CD14-positive monocyte (primary cell): ENCODE results near the gene PGM2. TPM values are rescaled to one million over a fixed set of nuclear protein-coding genes. Genes with fewer than 3 reads are reported as not detected.
"Not testable (repeated sequence)": the region's sequence is repeated elsewhere in the genome, so short reads cannot be mapped to it uniquely, and the experiment has no call there.

Experiments
- DNase-seq, 3 donors: peaks; one replicate each; pipeline ENCODE4 v3.0.0-alpha.2; 2011 to 2022
- H2AFZ ChIP-seq: 2 replicates; pipeline ENCODE4 v1.6.0; 2012; ENCODE audit warnings: mild to moderate bottlenecking, low read depth, low read length, inconsistent platforms; ENCODE audit not compliant: insufficient read depth, poor library complexity, severe bottlenecking
- H3K27ac ChIP-seq, 2 donors: 1 replicate in 1 of 2; 2 replicates in 1 of 2; pipeline ENCODE4 v1.5.1; 2012 to 2013; ENCODE audit warnings: low read length in 2 of 2, control low read depth in 1 of 2, inconsistent platforms in 1 of 2, low read depth in 1 of 2, mild to moderate bottlenecking in 1 of 2
- H3K27me3 ChIP-seq, 2 donors: one replicate each; pipeline versions ENCODE4 v1.6.0 to v1.6.1; 2011 to 2013; ENCODE audit warnings: low read length in 2 of 2; ENCODE audit not compliant: control insufficient read depth in 2 of 2, insufficient read depth in 2 of 2
- H3K36me3 ChIP-seq, 2 donors: replicated peaks in 1 of 2; 1 replicate in 1 of 2; 2 replicates in 1 of 2; pipeline versions ENCODE4 v1.5.1 to v1.6.1; 2012 to 2013; ENCODE audit warnings: low read length in 2 of 2, control low read depth in 1 of 2, inconsistent platforms in 1 of 2, mild to moderate bottlenecking in 1 of 2; ENCODE audit not compliant: insufficient read depth in 2 of 2, control insufficient read depth in 1 of 2
- H3K4me1 ChIP-seq, 2 donors: 1 replicate in 1 of 2; 2 replicates in 1 of 2; pipeline versions ENCODE4 v1.5.1 to v1.6.1; 2012 to 2013; ENCODE audit warnings: low read length in 2 of 2, control low read depth in 1 of 2, inconsistent platforms in 1 of 2, mild to moderate bottlenecking in 1 of 2, moderate library complexity in 1 of 2; ENCODE audit not compliant: insufficient read depth in 2 of 2, control insufficient read depth in 1 of 2
- H3K4me2 ChIP-seq: replicated peaks from 2 replicates; pipeline ENCODE3; 2012; ENCODE audit warnings: low read length, moderate library complexity, mild to moderate bottlenecking; ENCODE audit not compliant: poor library complexity, severe bottlenecking; ENCODE audit errors: extremely low read depth
- H3K4me3 ChIP-seq, 3 experiments: fragments of 200-600 bp in 1 of 3; sonication (generic) in 1 of 3; replicated peaks in 1 of 3; 1 replicate in 2 of 3; 2 replicates in 1 of 3; pipeline ENCODE4 v1.5.1; 2011 to 2013; ENCODE audit warnings: low read length in 3 of 3, mild to moderate bottlenecking in 3 of 3, control low read depth in 2 of 3, low read depth in 2 of 3, inconsistent platforms in 1 of 3, moderate library complexity in 1 of 3
- H3K79me2 ChIP-seq: 2 replicates; pipeline ENCODE4 v1.6.0; 2012; ENCODE audit warnings: mild to moderate bottlenecking, control low read depth, inconsistent platforms, low read length, moderate library complexity; ENCODE audit not compliant: insufficient read depth
- H3K9ac ChIP-seq: 2 replicates; pipeline ENCODE4 v1.6.0; 2017; ENCODE audit warnings: low read length, mild to moderate bottlenecking; ENCODE audit not compliant: insufficient read depth, poor library complexity, severe bottlenecking
- H3K9me3 ChIP-seq, 2 donors: replicated peaks in 1 of 2; 1 replicate in 1 of 2; 2 replicates in 1 of 2; pipeline versions ENCODE4 v1.5.1 to v1.6.1; 2012 to 2013; ENCODE audit warnings: low read length in 2 of 2, control low read depth in 1 of 2; ENCODE audit not compliant: control insufficient read depth in 1 of 2, insufficient read depth in 1 of 2
- H4K20me1 ChIP-seq: 2 replicates; pipeline ENCODE4 v1.6.0; 2012; ENCODE audit warnings: mild to moderate bottlenecking, low read length, control low read depth, moderate library complexity; ENCODE audit not compliant: insufficient read depth
- H3K27ac Mint-ChIP-seq, 7 donors: one replicate each; pipeline ENCODE4 v1.8.0; 2020; ENCODE audit warnings: mild to moderate bottlenecking in 7 of 7, mixed read lengths in 7 of 7, moderate library complexity in 6 of 7, inconsistent platforms in 2 of 7
- H3K27me3 Mint-ChIP-seq, 3 donors: one replicate each; pipeline ENCODE4 v1.8.0; 2021 to 2022; ENCODE audit warnings: low read depth in 3 of 3, mild to moderate bottlenecking in 3 of 3, mixed read lengths in 3 of 3, moderate library complexity in 3 of 3, inconsistent platforms in 1 of 3
- H3K36me3 Mint-ChIP-seq, 2 donors: one replicate each; pipeline ENCODE4 v1.8.0; 2020; ENCODE audit warnings: mixed read lengths in 2 of 2, inconsistent platforms in 1 of 2, mild to moderate bottlenecking in 1 of 2
- H3K4me1 Mint-ChIP-seq: one replicate; pipeline ENCODE4 v1.8.0; 2020; ENCODE audit warnings: mild to moderate bottlenecking, mixed read lengths
- H3K4me3 Mint-ChIP-seq, 2 donors: one replicate each; pipeline ENCODE4 v1.8.0; 2020; ENCODE audit warnings: mild to moderate bottlenecking in 2 of 2, mixed read lengths in 2 of 2, moderate library complexity in 1 of 2
- H3K9me3 Mint-ChIP-seq, 7 donors: one replicate each; pipeline ENCODE4 v1.8.0; 2020 to 2022; ENCODE audit warnings: mixed read lengths in 7 of 7, mild to moderate bottlenecking in 6 of 7, moderate library complexity in 6 of 7, inconsistent platforms in 2 of 7
- CTCF ChIP-seq: fragments of 200-600 bp; IDR thresholded peaks from one replicate; pipeline ENCODE4 v1.8.0; 2022; ENCODE audit warnings: antibody characterized with exemption, mild to moderate bottlenecking
- WGBS: methylation state at CpG from one replicate; pipeline ENCODE4 v1.1.5; 2013; ENCODE audit warnings: missing lambda C conversion rate; ENCODE audit not compliant: insufficient coverage; 5-methylcytosine and 5-hydroxymethylcytosine counted together
- intact Hi-C, 2 donors: fragments of 100-400 bp; cut with micrococcal nuclease; formaldehyde crosslinking; loops; one replicate each; pipeline versions ENCODE4 v1.15.0 to v1.15.1; 2023
- polyA plus RNA-seq, 3 donors: library from polyadenylated mRNA; depleted of rRNA in 1 of 3; unstranded in 2 of 3; stranded (reverse) in 1 of 3; fragments of 300-500 nt in 2 of 3; fragments of >200 nt in 1 of 3; fragmentation: Illumina TruSeq in 2 of 3; gene quantifications; 1 replicate in 2 of 3; 2 replicates in 1 of 3; pipeline ENCODE4 v1.2.3, GENCODE V29; 2012 to 2021

PGM2 gene
- polyA plus RNA-seq, 3 donors: 17.8 to 48.6 (median 46.2) TPM

GRCh38 chr4:37787883-37788460 is 38.5 kb upstream of the PGM2 start:
- H3K4me3 ChIP-seq, H3K9me3 ChIP-seq, H3K4me1 ChIP-seq, DNase-seq, H3K4me2 ChIP-seq, H3K36me3 Mint-ChIP-seq, H3K79me2 ChIP-seq, H3K4me1 Mint-ChIP-seq, H3K27ac Mint-ChIP-seq, H3K27me3 Mint-ChIP-seq, H4K20me1 ChIP-seq, H2AFZ ChIP-seq, H3K9ac ChIP-seq, H3K27ac ChIP-seq, H3K4me3 Mint-ChIP-seq, H3K36me3 ChIP-seq, H3K27me3 ChIP-seq: not testable (repeated sequence)
- intact Hi-C loops: loop anchor here in 1 of 2 donors (10.0 kb wide), 1 partner anchor 183 kb away; no protein-coding TSS in a partner anchor
- peaks cover 8 to 28% (median 18%) of the 10 kb centered on the region in 7 donors for H3K9me3 Mint-ChIP-seq
- 100% methylated on average over 3 of the region's 3 CpGs for WGBS

- Histone ChIP-seq H3K4me3 (no peak overlapping the region), H4K20me1 (no peaks in the 10 kb centered on the region), H3K27me3 (no peaks in the 10 kb centered on the region), H3K4me2 (no peak overlapping the region), H3K4me1 (no peaks in the 10 kb centered on the region), H3K79me2 (no peaks in the 10 kb centered on the region), H3K36me3 (no peaks in the 10 kb centered on the region), H3K27ac (no peak overlapping the region), H2AFZ (no peak overlapping the region), H3K9ac (no peak overlapping the region), H3K9me3 (peaks cover 4 to 8% of the 10 kb centered on the region in 2 donors)
- 100% methylated on average over 1 of the region's 4 CpGs for WGBS
- intact Hi-C loops: loop anchor here in 1 of 2 donors (10.0 kb wide), 1 partner anchor 184 kb away; no protein-coding TSS in a partner anchor
- peaks cover 0 to 3% of the 10 kb centered on the region in 2 donors for H3K36me3 Mint-ChIP-seq
- H3K9me3 Mint-ChIP-seq: peaks cover 9 to 28% (median 18%) of the 10 kb centered on the region in 7 donors
- DNase-seq: no peak
- peaks cover 0 to 3% (median 0%) of the 10 kb centered on the region in 3 donors for H3K27me3 Mint-ChIP-seq
- H3K27ac Mint-ChIP-seq: no peak overlapping the region
- TF ChIP-seq CTCF: no peak
- H3K4me3 Mint-ChIP-seq: no peak overlapping the region
- H3K4me1 Mint-ChIP-seq: peaks cover 4% of the 10 kb centered on the region
Measured at GRCh38 chr4:37788819-37789218, 37.7 kb upstream of the PGM2 start.
